GM23338 (cell line): ENCODE data around the gene GPALPP1. TPM values are rescaled to one million over a fixed set of nuclear protein-coding genes. Genes with fewer than 3 reads are reported as not detected.

Source experiments
- ATAC-seq: fragments of 200-7000 bp; cut with Tn5 transposase; 3 replicates; pipeline ENCODE4 v1.9.1; 2020
- DNase-seq: peaks from one replicate; pipeline ENCODE4 v3.0.0-alpha.2; 2015; ENCODE audit warnings: low spot score
- H2AFZ ChIP-seq: fragments of 200-600 bp; sonication (generic); 2 replicates; pipeline ENCODE4 v1.8.0; 2016; ENCODE audit warnings: antibody characterized with exemption, mild to moderate bottlenecking, moderate library complexity
- H3F3A ChIP-seq: fragments of 200-600 bp; sonication (generic); replicated peaks from 2 replicates; pipeline ENCODE4 v1.8.0; 2017; ENCODE audit warnings: antibody characterized with exemption, mixed run types, low read depth
- H3K27ac ChIP-seq: fragments of 200-600 bp; sonication (generic); 2 replicates; pipeline ENCODE4 v1.6.1; 2016; ENCODE audit warnings: low read depth
- H3K27me3 ChIP-seq: fragments of 200-600 bp; sonication (generic); 2 replicates; pipeline ENCODE4 v1.8.0; 2016; ENCODE audit warnings: mild to moderate bottlenecking, mixed run types, moderate library complexity; ENCODE audit not compliant: insufficient read depth
- H3K36me3 ChIP-seq: fragments of 200-600 bp; sonication (generic); 2 replicates; pipeline ENCODE4 v1.8.0; 2016; ENCODE audit warnings: mild to moderate bottlenecking; ENCODE audit not compliant: insufficient read depth
- H3K4me1 ChIP-seq: fragments of 200-600 bp; sonication (generic); 2 replicates; pipeline ENCODE4 v1.8.0; 2016; ENCODE audit warnings: mild to moderate bottlenecking, moderate library complexity; ENCODE audit not compliant: insufficient read depth
- H3K4me2 ChIP-seq: fragments of 200-600 bp; sonication (generic); 2 replicates; pipeline ENCODE4 v1.7.1; 2017; ENCODE audit warnings: mixed run types
- H3K4me3 ChIP-seq: fragments of 200-600 bp; sonication (generic); 2 replicates; pipeline ENCODE4 v1.6.1; 2016; ENCODE audit warnings: mixed run types
- H3K79me2 ChIP-seq: fragments of 200-600 bp; sonication (generic); replicated peaks from 2 replicates; pipeline ENCODE4 v1.8.0; 2017; ENCODE audit warnings: mild to moderate bottlenecking; ENCODE audit not compliant: insufficient read depth
- H3K9me2 ChIP-seq: fragments of 200-600 bp; sonication (generic); 2 replicates; pipeline ENCODE4 v1.8.0; 2017; ENCODE audit not compliant: insufficient read depth
- H4K20me1 ChIP-seq: fragments of 200-600 bp; sonication (generic); replicated peaks from 2 replicates; pipeline ENCODE4 v1.8.0; 2017; ENCODE audit warnings: mild to moderate bottlenecking; ENCODE audit not compliant: insufficient read depth
- H3K27ac Mint-ChIP-seq: 2 replicates; pipeline ENCODE4 v1.8.0; 2020; ENCODE audit warnings: inconsistent platforms, mild to moderate bottlenecking, moderate library complexity, mixed read lengths
- H3K27me3 Mint-ChIP-seq: 3 replicates; pipeline ENCODE4 v1.8.0; 2022; ENCODE audit warnings: low read depth, mild to moderate bottlenecking, moderate library complexity, mixed read lengths, inconsistent platforms; ENCODE audit not compliant: insufficient read depth, poor library complexity
- H3K36me3 Mint-ChIP-seq: 3 replicates; pipeline ENCODE4 v1.8.0; 2021; ENCODE audit warnings: low read depth, mild to moderate bottlenecking, inconsistent platforms, moderate library complexity, mixed read lengths
- H3K4me1 Mint-ChIP-seq: 3 replicates; pipeline ENCODE4 v1.8.0; 2020; ENCODE audit warnings: mild to moderate bottlenecking, inconsistent platforms, mixed read lengths
- H3K4me3 Mint-ChIP-seq: 3 replicates; pipeline ENCODE4 v1.8.0; 2021; ENCODE audit warnings: moderate library complexity, mild to moderate bottlenecking, inconsistent platforms, mixed read lengths
- H3K9me3 Mint-ChIP-seq: 3 replicates; pipeline ENCODE4 v1.8.0; 2020; ENCODE audit warnings: moderate library complexity, mild to moderate bottlenecking, inconsistent platforms, mixed read lengths
- CREB1 ChIP-seq: fragments of 250-450 bp; sonication (Bioruptor Pico); IDR thresholded peaks from 2 replicates; pipeline ENCODE4 v1.5.0; 2020; ENCODE audit warnings: low read depth, mild to moderate bottlenecking, moderate library complexity
- CTCF ChIP-seq, 2 experiments: fragments of 200-600 bp in 1 of 2; sonication (generic) in 1 of 2; conservative IDR thresholded peaks; 2 replicates each; pipeline versions ENCODE4 v1.5.1 to v1.6.1; 2016 to 2017; ENCODE audit warnings: antibody characterized with exemption in 2 of 2, low read depth in 2 of 2, mild to moderate bottlenecking in 2 of 2, moderate library complexity in 1 of 2
- ETS1 ChIP-seq: IDR thresholded peaks from 2 replicates; pipeline ENCODE4 v1.6.1; 2016; ENCODE audit warnings: antibody characterized with exemption
- EZH2 ChIP-seq: fragments of 200-600 bp; sonication (generic); IDR thresholded peaks from one replicate; pipeline ENCODE4 v1.8.0; 2017; ENCODE audit warnings: antibody characterized with exemption, mild to moderate bottlenecking, low read depth; ENCODE audit not compliant: unreplicated experiment
- NANOG ChIP-seq: IDR thresholded peaks from 2 replicates; pipeline ENCODE4 v1.6.1; 2016; ENCODE audit warnings: antibody characterized with exemption, borderline replicate concordance
- STAT1 ChIP-seq: IDR thresholded peaks from one replicate; pipeline ENCODE4 v1.6.1; 2016; ENCODE audit warnings: antibody characterized with exemption; ENCODE audit not compliant: unreplicated experiment
- ZNF114 ChIP-seq: fragments of 250-450 bp; sonication (Bioruptor Pico); IDR thresholded peaks from 2 replicates; pipeline ENCODE4 v1.5.0; 2020; ENCODE audit warnings: mild to moderate bottlenecking, moderate library complexity
- ZNF331 ChIP-seq: fragments of 250-450 bp; sonication (Bioruptor Pico); IDR thresholded peaks from 2 replicates; pipeline ENCODE4 v1.5.0; 2020; ENCODE audit warnings: low read depth, mild to moderate bottlenecking, moderate library complexity
- ZNF462 ChIP-seq: fragments of 250-450 bp; sonication (Bioruptor Pico); IDR thresholded peaks from 2 replicates; pipeline ENCODE4 v1.5.0; 2020; ENCODE audit warnings: mild to moderate bottlenecking, moderate library complexity
- polyA plus RNA-seq: library from polyadenylated mRNA; unstranded; fragments of >200 nt; fragmentation: Nextera tagmentation; extraction: Ambion mirVana; gene quantifications from 2 replicates; pipeline ENCODE4 v1.2.1, GENCODE V29; 2016
- total RNA-seq: library from RNA; depleted of rRNA; stranded (reverse); fragments of >200 nt; shearing (Covaris generic); gene quantifications from 2 replicates; pipeline ENCODE4 v1.2.3, GENCODE V29; 2014

The GPALPP1 gene
- total and polyA plus RNA-seq, 2 experiments from 2014 or later: 31.3 to 35.8 TPM

GRCh38 chr13:44961997-44962396 is 27.3 kb upstream of the GPALPP1 start:
- no peak for DNase-seq
- H3K36me3 ChIP-seq: peaks cover 41% of the 10 kb centered on the region
- Mint-ChIP-seq H3K4me3 (no peak overlapping the region), H3K36me3 (peaks cover 67% of the 10 kb centered on the region), H3K27me3 (peaks cover 2% of the 10 kb centered on the region), H3K4me1 (no peaks in the 10 kb centered on the region), H3K27ac (no peak overlapping the region), H3K9me3 (peaks cover 29% of the 10 kb centered on the region)
- no peaks in the 10 kb centered on the region; the same call in 1 of the 2 replicates for H3K9me2 ChIP-seq
- H3K4me3 ChIP-seq: no peak overlapping the region
- peaks cover 4% of the 10 kb centered on the region; the same call in 1 of the 2 replicates for H4K20me1 ChIP-seq
- ATAC-seq: no peak
- no peak overlapping the region for H3K27ac ChIP-seq
- H2AFZ ChIP-seq: no peak overlapping the region
- H3K27me3 ChIP-seq: no peaks in the 10 kb centered on the region
- 0 out of 2 replicates have a peak, but pooled peaks cover 2% of the 10 kb centered on the region for H3K79me2 ChIP-seq
- no peak overlapping the region for H3K4me2 ChIP-seq
- no peaks in the 10 kb centered on the region for H3K4me1 ChIP-seq
- H3F3A ChIP-seq: no peaks in the 10 kb centered on the region
- TF ChIP-seq CTCF (conservative IDR thresholded peaks at IDR 0.05; ENCODE audit: low read depth in 2 of 2): no peak

GRCh38 chr13:44967704-44968433 is 21.5 kb upstream of the GPALPP1 start:
- Mint-ChIP-seq H3K27me3 (peaks cover 2% of the 10 kb centered on the region), H3K27ac (no peak overlapping the region), H3K4me3 (no peak overlapping the region), H3K36me3 (peaks cover 51% of the 10 kb centered on the region), H3K4me1 (peaks cover 3% of the 10 kb centered on the region), H3K9me3 (peaks cover 18% of the 10 kb centered on the region)
- peaks cover 5% of the 10 kb centered on the region for H4K20me1 ChIP-seq
- H3K4me1 ChIP-seq: 0 out of 2 replicates have a peak, but pooled peaks cover 4% of the 10 kb centered on the region
- H3K4me3 ChIP-seq: no peak overlapping the region
- peaks cover 30% of the 10 kb centered on the region for H3K79me2 ChIP-seq
- ATAC-seq (no peak), DNase-seq (no peak)
- H2AFZ ChIP-seq: no peak overlapping the region
- peaks cover 34% of the 10 kb centered on the region for H3K36me3 ChIP-seq
- no peak overlapping the region for H3K4me2 ChIP-seq
- H3K27ac ChIP-seq: no peak overlapping the region
- no peaks in the 10 kb centered on the region for H3F3A ChIP-seq
- H3K9me2 ChIP-seq: no peaks in the 10 kb centered on the region; the same call in 1 of the 2 replicates
- no peaks in the 10 kb centered on the region for H3K27me3 ChIP-seq
- no peak for TF ChIP-seq ETS1
- no peak for TF ChIP-seq ZNF331 (CRISPR knock-in tag)
- no peak for TF ChIP-seq CTCF (conservative IDR thresholded peaks at IDR 0.05; ENCODE audit: low read depth in 2 of 2)
- no peak for TF ChIP-seq ZNF462 (CRISPR knock-in tag)
- no peak for TF ChIP-seq NANOG
- TF ChIP-seq EZH2: no peak
- TF ChIP-seq CREB1: no peak
- no peak for TF ChIP-seq ZNF114 (CRISPR knock-in tag)
- no peak for TF ChIP-seq STAT1
